Superior temporal gyrus (tissue), 1 donor: Measurements from ENCODE around the gene ISM1.

Source experiments
- DNase-seq: peaks from one replicate; pipeline ENCODE4 v3.0.0-alpha.2; 2016; ENCODE audit errors: extremely low spot score

ISM1 gene

GRCh38 chr20:13220904-13221297 lies at the start of gene ISM1:
TSS of gene ISM1 (plus strand) at chr20:13221274. CDS start at chr20:13221777, 503 bp downstream.
- no peak for DNase-seq

GRCh38 chr20:13173201-13173600 lies 47.9 kb upstream of the ISM1 start:
- no peak for DNase-seq

GRCh38 chr20:13174402-13174801 lies 46.7 kb upstream of the ISM1 start:
- DNase-seq: no peak

- no peak for DNase-seq
Observed at GRCh38 chr20:13180986-13181889, 39.8 kb upstream of the ISM1 start.

- DNase-seq: no peak
Observed at GRCh38 chr20:13183005-13183404, 38.1 kb upstream of the ISM1 start.

- no peak for DNase-seq
Observed at GRCh38 chr20:13186043-13186774, 34.9 kb upstream of the ISM1 start.

- DNase-seq: no peak
Observed at GRCh38 chr20:13187899-13188298, 33.2 kb upstream of the ISM1 start.

- DNase-seq: no peak
Observed at GRCh38 chr20:13199279-13199678, 21.8 kb upstream of the ISM1 start.

- DNase-seq: no peak
Observed at GRCh38 chr20:13200767-13201500, 20.1 kb upstream of the ISM1 start.

GRCh38 chr20:13202565-13202964 lies 18.5 kb upstream of the ISM1 start:
- DNase-seq: no peak

- no peak for DNase-seq
Observed at GRCh38 chr20:13205425-13205824, 15.6 kb upstream of the ISM1 start.

GRCh38 chr20:13205848-13206434 lies 15.1 kb upstream of the ISM1 start:
- no peak for DNase-seq

GRCh38 chr20:13207016-13207415 lies 14.1 kb upstream of the ISM1 start:
- DNase-seq: no peak

- DNase-seq: no peak
Observed at GRCh38 chr20:13211956-13212618, 9.0 kb upstream of the ISM1 start.

- no peak for DNase-seq
Observed at GRCh38 chr20:13212750-13213149, 8.3 kb upstream of the ISM1 start.

- DNase-seq: no peak
Observed at GRCh38 chr20:13213335-13213734, 7.7 kb upstream of the ISM1 start.

GRCh38 chr20:13216533-13216932 lies 4.5 kb upstream of the ISM1 start:
- DNase-seq: no peak

- no peak for DNase-seq
Observed at GRCh38 chr20:13219327-13220193, 1.5 kb upstream of the ISM1 start.

- DNase-seq: no peak
Observed at GRCh38 chr20:13220194-13220903, 725 bp upstream of the ISM1 start.

GRCh38 chr20:13221313-13221672 lies 219 bp downstream of the ISM1 start:
- DNase-seq: no peak
